CD4-positive, alpha-beta memory T cell (primary cell): ENCODE data around the gene COBL. TPM values are rescaled to one million over a fixed set of nuclear protein-coding genes. Genes with fewer than 3 reads are reported as not detected.

ENCODE experiments used
- CTCF ChIA-PET: fragments of 350-600 bp; sonication (Branson Sonifier 250); formaldehyde crosslinking; loops from one replicate; lab custom pipeline; 2021; ENCODE audit warnings: inconsistent platforms; ENCODE audit not compliant: partially characterized antibody; lab: Charles Lee
- POLR2A ChIA-PET: fragments of 350-600 bp; sonication (Branson Sonifier 250); formaldehyde crosslinking; loops from one replicate; lab custom pipeline; 2021; ENCODE audit not compliant: partially characterized antibody; lab: Charles Lee
- DNase-seq, 5 donors: peaks; one replicate each; pipeline versions ENCODE4 v3.0.0 to v3.0.0-alpha.2; 2020 to 2022; ENCODE audit warnings: mixed read lengths in 1 of 5
- H3K27ac ChIP-seq: one replicate; pipeline ENCODE4 v1.7.0; 2013; ENCODE audit warnings: low read depth, low read length
- H3K27me3 ChIP-seq: 2 replicates; pipeline ENCODE4 v1.7.0; 2013; ENCODE audit warnings: mild to moderate bottlenecking, low read length, moderate library complexity; ENCODE audit not compliant: insufficient read depth
- H3K36me3 ChIP-seq: 2 replicates; pipeline ENCODE4 v1.7.0; 2013; ENCODE audit warnings: mild to moderate bottlenecking, low read length, moderate library complexity; ENCODE audit not compliant: insufficient read depth
- H3K4me1 ChIP-seq: 2 replicates; pipeline ENCODE4 v1.7.0; 2013; ENCODE audit warnings: mild to moderate bottlenecking, low read length, moderate library complexity; ENCODE audit not compliant: insufficient read depth
- H3K4me3 ChIP-seq, 2 donors: one replicate each; pipeline ENCODE4 v1.7.0; 2013; ENCODE audit warnings: low read length in 2 of 2, mild to moderate bottlenecking in 1 of 2
- H3K9me3 ChIP-seq, 2 donors: one replicate each; pipeline ENCODE4 v1.7.0; 2013; ENCODE audit warnings: low read length in 2 of 2, control low read depth in 1 of 2; ENCODE audit not compliant: control insufficient read depth in 1 of 2
- H3K27ac Mint-ChIP-seq, 7 donors: one replicate each; pipeline ENCODE4 v1.8.0; 2020 to 2021; ENCODE audit warnings: mixed read lengths in 7 of 7, mild to moderate bottlenecking in 6 of 7, inconsistent platforms in 3 of 7, moderate library complexity in 3 of 7
- H3K27me3 Mint-ChIP-seq, 2 donors: one replicate each; pipeline ENCODE4 v1.8.0; 2020 to 2021; ENCODE audit warnings: mixed read lengths in 2 of 2
- H3K36me3 Mint-ChIP-seq, 2 donors: one replicate each; pipeline ENCODE4 v1.8.0; 2020 to 2021; ENCODE audit warnings: mixed read lengths in 2 of 2, inconsistent platforms in 1 of 2, mild to moderate bottlenecking in 1 of 2
- H3K4me1 Mint-ChIP-seq, 4 donors: one replicate each; pipeline ENCODE4 v1.8.0; 2020 to 2021; ENCODE audit warnings: mixed read lengths in 4 of 4, mild to moderate bottlenecking in 1 of 4
- H3K4me3 Mint-ChIP-seq, 8 donors: one replicate each; pipeline ENCODE4 v1.8.0; 2020 to 2021; ENCODE audit warnings: mixed read lengths in 8 of 8, mild to moderate bottlenecking in 7 of 8, moderate library complexity in 6 of 8, inconsistent platforms in 3 of 8
- H3K9me3 Mint-ChIP-seq, 8 donors: one replicate each; pipeline ENCODE4 v1.8.0; 2020 to 2021; ENCODE audit warnings: mixed read lengths in 8 of 8, mild to moderate bottlenecking in 5 of 8, inconsistent platforms in 3 of 8, moderate library complexity in 1 of 8
- intact Hi-C: fragments of 100-400 bp; cut with micrococcal nuclease; formaldehyde crosslinking; loops from one replicate; pipeline ENCODE4 v1.15.1; 2023
- polyA plus RNA-seq, 2 donors: library from polyadenylated mRNA; unstranded; fragments of 300-500 nt; fragmentation: Illumina TruSeq; gene quantifications; one replicate each; pipeline ENCODE4 v1.2.3, GENCODE V29; 2021
- total RNA-seq, 2 experiments: library from RNA; stranded (reverse); gene quantifications; one replicate each; pipeline ENCODE4 v1.2.3, GENCODE V29; 2021

Gene COBL
- total and polyA plus RNA-seq, 4 experiments from 2014 or later, result not detected

GRCh38 chr7:51081270-51081890 lies 235.2 kb downstream of the COBL start:
- Histone ChIP-seq H3K9me3 (no peaks in the 10 kb centered on the region), H3K27me3 (no peaks in the 10 kb centered on the region), H3K27ac (no peak overlapping the region), H3K4me3 (no peak overlapping the region), H3K4me1 (no peaks in the 10 kb centered on the region), H3K36me3 (no peaks in the 10 kb centered on the region)
- no peak for DNase-seq
- H3K27ac Mint-ChIP-seq, result no peak overlapping the region
- intact Hi-C loops, result no loop called here
- no peaks in the 10 kb centered on the region for H3K9me3 Mint-ChIP-seq
- peaks cover 2% of the 10 kb centered on the region in 2 donors for H3K27me3 Mint-ChIP-seq
- ChIA-PET CTCF (no interaction called here), POLR2A (no interaction called here)
- H3K4me1 Mint-ChIP-seq, result no peaks in the 10 kb centered on the region
- H3K36me3 Mint-ChIP-seq, result no peaks in the 10 kb centered on the region
- no peak overlapping the region for H3K4me3 Mint-ChIP-seq

GRCh38 chr7:51080622-51081269 lies 235.9 kb downstream of the COBL start:
- H3K9me3 ChIP-seq, result no peaks in the 10 kb centered on the region
- peaks cover 2 to 5% of the 10 kb centered on the region in 2 donors for H3K27me3 Mint-ChIP-seq
- H3K27ac Mint-ChIP-seq, result no peak overlapping the region
- POLR2A ChIA-PET, result no interaction called here
- DNase-seq, result no peak
- H3K4me1 ChIP-seq, result no peaks in the 10 kb centered on the region
- no peak overlapping the region for H3K27ac ChIP-seq
- H3K4me1 Mint-ChIP-seq, result no peaks in the 10 kb centered on the region
- no peaks in the 10 kb centered on the region for H3K9me3 Mint-ChIP-seq
- H3K27me3 ChIP-seq, result no peaks in the 10 kb centered on the region
- H3K4me3 Mint-ChIP-seq, result no peak overlapping the region
- no peaks in the 10 kb centered on the region for H3K36me3 ChIP-seq
- intact Hi-C loops, result no loop called here
- CTCF ChIA-PET, result no interaction called here
- no peaks in the 10 kb centered on the region for H3K36me3 Mint-ChIP-seq
- no peak overlapping the region for H3K4me3 ChIP-seq

- H3K9me3 Mint-ChIP-seq, result no peaks in the 10 kb centered on the region
- Histone ChIP-seq H3K27ac (no peak overlapping the region), H3K4me1 (no peaks in the 10 kb centered on the region), H3K9me3 (no peaks in the 10 kb centered on the region), H3K4me3 (no peak overlapping the region), H3K27me3 (no peaks in the 10 kb centered on the region), H3K36me3 (no peaks in the 10 kb centered on the region)
- no peaks in the 10 kb centered on the region for H3K36me3 Mint-ChIP-seq
- no peak overlapping the region for H3K4me3 Mint-ChIP-seq
- H3K27me3 Mint-ChIP-seq, result peaks cover 2 to 6% of the 10 kb centered on the region in 2 donors
- no peak for DNase-seq
- intact Hi-C loops, result no loop called here
- ChIA-PET POLR2A (no interaction called here), CTCF (no interaction called here)
- no peak overlapping the region for H3K27ac Mint-ChIP-seq
- H3K4me1 Mint-ChIP-seq, result no peaks in the 10 kb centered on the region
These were observed 236.4 kb downstream of the COBL start for GRCh38 chr7:51080216-51080615.

GRCh38 chr7:51079494-51079893 lies 237.1 kb downstream of the COBL start:
- H3K4me1 Mint-ChIP-seq, result no peaks in the 10 kb centered on the region
- ChIA-PET CTCF (no interaction called here), POLR2A (no interaction called here)
- Histone ChIP-seq H3K4me3 (no peak overlapping the region), H3K27me3 (no peaks in the 10 kb centered on the region), H3K27ac (no peak overlapping the region), H3K9me3 (no peaks in the 10 kb centered on the region), H3K36me3 (no peaks in the 10 kb centered on the region), H3K4me1 (no peaks in the 10 kb centered on the region)
- H3K36me3 Mint-ChIP-seq, result no peaks in the 10 kb centered on the region
- no peak for DNase-seq
- no peak overlapping the region for H3K27ac Mint-ChIP-seq
- no peaks in the 10 kb centered on the region for H3K9me3 Mint-ChIP-seq
- no peak overlapping the region for H3K4me3 Mint-ChIP-seq
- H3K27me3 Mint-ChIP-seq, result peaks cover 0 to 6% of the 10 kb centered on the region in 2 donors
- intact Hi-C loops, result no loop called here

GRCh38 chr7:51078653-51079052 lies 238.0 kb downstream of the COBL start:
- H3K36me3 Mint-ChIP-seq, result no peaks in the 10 kb centered on the region
- Histone ChIP-seq H3K27me3 (no peaks in the 10 kb centered on the region), H3K9me3 (no peaks in the 10 kb centered on the region), H3K4me1 (no peaks in the 10 kb centered on the region), H3K36me3 (no peaks in the 10 kb centered on the region), H3K27ac (no peak overlapping the region), H3K4me3 (no peak overlapping the region)
- peaks cover 0 to 6% of the 10 kb centered on the region in 2 donors for H3K27me3 Mint-ChIP-seq
- CTCF ChIA-PET, result no interaction called here
- no peaks in the 10 kb centered on the region for H3K9me3 Mint-ChIP-seq
- no peaks in the 10 kb centered on the region for H3K4me1 Mint-ChIP-seq
- no peak overlapping the region for H3K27ac Mint-ChIP-seq
- intact Hi-C loops, result no loop called here
- DNase-seq, result no peak
- H3K4me3 Mint-ChIP-seq, result no peak overlapping the region
- POLR2A ChIA-PET, result no interaction called here

GRCh38 chr7:51077987-51078370 lies 238.6 kb downstream of the COBL start:
- intact Hi-C loops, result no loop called here
- H3K4me1 Mint-ChIP-seq, result no peaks in the 10 kb centered on the region
- H3K9me3 Mint-ChIP-seq, result no peaks in the 10 kb centered on the region
- no peaks in the 10 kb centered on the region for H3K36me3 ChIP-seq
- H3K27ac Mint-ChIP-seq, result no peak overlapping the region
- CTCF ChIA-PET, result no interaction called here
- no peaks in the 10 kb centered on the region for H3K9me3 ChIP-seq
- no peak overlapping the region for H3K4me3 Mint-ChIP-seq
- H3K36me3 Mint-ChIP-seq, result no peaks in the 10 kb centered on the region
- peaks cover 0 to 6% of the 10 kb centered on the region in 2 donors for H3K27me3 Mint-ChIP-seq
- DNase-seq, result no peak
- POLR2A ChIA-PET, result no interaction called here
- H3K27me3 ChIP-seq, result no peaks in the 10 kb centered on the region
- no peaks in the 10 kb centered on the region for H3K4me1 ChIP-seq
- no peak overlapping the region for H3K4me3 ChIP-seq
- no peak overlapping the region for H3K27ac ChIP-seq

- no peaks in the 10 kb centered on the region for H3K27me3 ChIP-seq
- H3K4me1 ChIP-seq, result no peaks in the 10 kb centered on the region
- ChIA-PET CTCF (no interaction called here), POLR2A (no interaction called here)
- no peaks in the 10 kb centered on the region for H3K36me3 ChIP-seq
- Mint-ChIP-seq H3K9me3 (no peaks in the 10 kb centered on the region), H3K27ac (no peak overlapping the region), H3K27me3 (peaks cover 0 to 6% of the 10 kb centered on the region in 2 donors), H3K4me3 (no peak overlapping the region), H3K4me1 (no peaks in the 10 kb centered on the region), H3K36me3 (no peaks in the 10 kb centered on the region)
- intact Hi-C loops, result no loop called here
- no peak overlapping the region for H3K27ac ChIP-seq
- DNase-seq, result no peak
- H3K4me3 ChIP-seq, result no peak overlapping the region
- H3K9me3 ChIP-seq, result no peaks in the 10 kb centered on the region
These were observed 239.2 kb downstream of the COBL start for GRCh38 chr7:51077316-51077986.
